Chondrocyte (in vitro differentiated cells): Measurements from ENCODE around the gene GPATCH2. TPM values are rescaled to one million over a fixed set of nuclear protein-coding genes. Genes with fewer than 3 reads are reported as not detected.

Experiments used
- DNase-seq: peaks from one replicate; pipeline ENCODE4 v3.0.0; 2021; ENCODE audit warnings: mixed read lengths, low spot score
- H3K27ac Mint-ChIP-seq: one replicate; pipeline ENCODE4 v1.8.0; 2021; ENCODE audit warnings: mild to moderate bottlenecking, moderate library complexity, mixed read lengths; ENCODE audit not compliant: unreplicated experiment
- H3K27me3 Mint-ChIP-seq: 2 replicates; pipeline ENCODE4 v1.8.0; 2021; ENCODE audit warnings: low read depth, mixed read lengths
- H3K36me3 Mint-ChIP-seq: 2 replicates; pipeline ENCODE4 v1.8.0; 2021; ENCODE audit warnings: low read depth, mixed read lengths
- H3K4me1 Mint-ChIP-seq: 2 replicates; pipeline ENCODE4 v1.8.0; 2021; ENCODE audit warnings: low read depth, mild to moderate bottlenecking, mixed read lengths
- H3K4me3 Mint-ChIP-seq: one replicate; pipeline ENCODE4 v1.8.0; 2021; ENCODE audit warnings: mild to moderate bottlenecking, moderate library complexity, mixed read lengths; ENCODE audit not compliant: unreplicated experiment
- H3K9me3 Mint-ChIP-seq: 2 replicates; pipeline ENCODE4 v1.8.0; 2021; ENCODE audit warnings: low read depth, mixed read lengths
- total RNA-seq: library from RNA; stranded (reverse); gene quantifications from 3 replicates; pipeline ENCODE4 v1.2.1, GENCODE V29; 2021
- TF ChIP-seq, protein P1 (sequence below): fragments of 200-600 bp; sonication (generic); IDR thresholded peaks from 2 replicates; pipeline ENCODE4 v1.5.0; 2021; ENCODE audit warnings: antibody characterized with exemption, mild to moderate bottlenecking, moderate library complexity

GPATCH2 gene
- total RNA-seq, 1 donor from 2014 or later = 10.4 TPM

DNA sequence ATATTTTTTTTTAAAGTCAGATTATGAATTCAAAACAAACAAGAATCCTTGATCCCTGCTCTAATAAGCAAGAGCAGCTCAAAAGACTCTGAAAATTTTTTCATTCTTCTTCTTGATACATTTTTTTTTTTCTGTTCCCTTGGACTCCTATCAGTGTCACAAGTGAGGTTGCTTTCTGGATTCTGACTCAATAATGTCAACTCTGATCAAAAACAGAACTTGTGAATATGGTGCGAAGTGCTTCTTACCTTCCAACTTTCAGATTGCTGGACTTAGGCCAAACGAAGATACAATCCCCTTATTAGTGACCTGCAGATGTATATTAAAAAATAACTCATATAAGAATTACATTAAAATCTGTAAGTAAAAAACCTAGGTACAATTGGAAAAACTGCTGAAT is 136.1 kb downstream of the GPATCH2 start:
- H3K36me3 Mint-ChIP-seq = peaks cover 9% of the 10 kb centered on the region
- no peaks in the 10 kb centered on the region for H3K9me3 Mint-ChIP-seq
- TF ChIP-seq, protein P1, sequence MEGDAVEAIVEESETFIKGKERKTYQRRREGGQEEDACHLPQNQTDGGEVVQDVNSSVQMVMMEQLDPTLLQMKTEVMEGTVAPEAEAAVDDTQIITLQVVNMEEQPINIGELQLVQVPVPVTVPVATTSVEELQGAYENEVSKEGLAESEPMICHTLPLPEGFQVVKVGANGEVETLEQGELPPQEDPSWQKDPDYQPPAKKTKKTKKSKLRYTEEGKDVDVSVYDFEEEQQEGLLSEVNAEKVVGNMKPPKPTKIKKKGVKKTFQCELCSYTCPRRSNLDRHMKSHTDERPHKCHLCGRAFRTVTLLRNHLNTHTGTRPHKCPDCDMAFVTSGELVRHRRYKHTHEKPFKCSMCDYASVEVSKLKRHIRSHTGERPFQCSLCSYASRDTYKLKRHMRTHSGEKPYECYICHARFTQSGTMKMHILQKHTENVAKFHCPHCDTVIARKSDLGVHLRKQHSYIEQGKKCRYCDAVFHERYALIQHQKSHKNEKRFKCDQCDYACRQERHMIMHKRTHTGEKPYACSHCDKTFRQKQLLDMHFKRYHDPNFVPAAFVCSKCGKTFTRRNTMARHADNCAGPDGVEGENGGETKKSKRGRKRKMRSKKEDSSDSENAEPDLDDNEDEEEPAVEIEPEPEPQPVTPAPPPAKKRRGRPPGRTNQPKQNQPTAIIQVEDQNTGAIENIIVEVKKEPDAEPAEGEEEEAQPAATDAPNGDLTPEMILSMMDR = no peak
- no peak for DNase-seq
- H3K4me3 Mint-ChIP-seq = no peak overlapping the region
- H3K27ac Mint-ChIP-seq = no peak overlapping the region
- H3K27me3 Mint-ChIP-seq = no peaks in the 10 kb centered on the region
- no peaks in the 10 kb centered on the region for H3K4me1 Mint-ChIP-seq

DNA sequence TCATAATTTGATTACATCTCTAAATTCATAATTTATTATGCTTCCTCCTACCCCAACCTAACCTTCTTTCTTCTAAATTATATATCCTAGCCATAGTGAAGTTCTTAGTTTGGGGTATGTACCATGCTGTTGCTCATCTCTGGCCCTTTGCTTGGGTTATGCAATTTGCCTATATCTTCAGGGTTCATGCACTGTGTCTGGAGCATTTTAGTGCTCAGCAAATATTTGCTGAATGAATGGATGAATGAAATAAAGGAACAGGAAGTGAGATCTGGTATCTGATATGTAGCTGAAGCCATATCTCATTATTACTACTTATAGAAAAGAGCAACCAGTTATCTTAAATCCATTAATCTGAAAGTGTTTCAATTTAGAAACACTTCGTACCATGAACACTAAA is 137.6 kb downstream of the GPATCH2 start:
- Mint-ChIP-seq H3K9me3 (no peaks in the 10 kb centered on the region), H3K4me1 (no peaks in the 10 kb centered on the region), H3K36me3 (peaks cover 11% of the 10 kb centered on the region), H3K27me3 (no peaks in the 10 kb centered on the region), H3K27ac (no peak overlapping the region), H3K4me3 (no peak overlapping the region)
- DNase-seq = no peak
- TF ChIP-seq, protein P1 = no peak

DNA sequence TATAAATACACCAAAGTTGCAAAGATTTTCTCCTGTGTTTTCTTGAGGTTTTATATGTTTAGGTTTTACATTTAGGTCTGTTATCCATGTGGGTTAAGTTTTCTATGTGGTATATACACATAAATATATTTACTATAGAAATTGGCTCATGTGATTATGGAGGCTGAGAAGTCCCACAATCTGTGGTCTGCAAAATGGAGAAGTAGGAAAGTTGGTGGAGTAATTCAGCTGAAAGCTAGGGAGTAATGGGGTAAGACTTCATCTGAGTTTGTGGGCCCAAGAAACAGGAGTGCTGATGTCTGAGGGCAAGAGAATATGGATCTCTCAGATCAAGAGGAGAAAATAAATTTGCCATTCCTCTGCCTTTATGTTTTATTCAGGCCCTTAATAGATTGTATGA is 146.0 kb downstream of the GPATCH2 start:
- TF ChIP-seq, protein P1 = no peak
- Mint-ChIP-seq H3K9me3 (peaks cover 14% of the 10 kb centered on the region), H3K4me3 (no peak overlapping the region), H3K27me3 (no peaks in the 10 kb centered on the region), H3K36me3 (peaks cover 13% of the 10 kb centered on the region), H3K27ac (no peak overlapping the region), H3K4me1 (peaks cover 9% of the 10 kb centered on the region)
- DNase-seq = no peak

DNA sequence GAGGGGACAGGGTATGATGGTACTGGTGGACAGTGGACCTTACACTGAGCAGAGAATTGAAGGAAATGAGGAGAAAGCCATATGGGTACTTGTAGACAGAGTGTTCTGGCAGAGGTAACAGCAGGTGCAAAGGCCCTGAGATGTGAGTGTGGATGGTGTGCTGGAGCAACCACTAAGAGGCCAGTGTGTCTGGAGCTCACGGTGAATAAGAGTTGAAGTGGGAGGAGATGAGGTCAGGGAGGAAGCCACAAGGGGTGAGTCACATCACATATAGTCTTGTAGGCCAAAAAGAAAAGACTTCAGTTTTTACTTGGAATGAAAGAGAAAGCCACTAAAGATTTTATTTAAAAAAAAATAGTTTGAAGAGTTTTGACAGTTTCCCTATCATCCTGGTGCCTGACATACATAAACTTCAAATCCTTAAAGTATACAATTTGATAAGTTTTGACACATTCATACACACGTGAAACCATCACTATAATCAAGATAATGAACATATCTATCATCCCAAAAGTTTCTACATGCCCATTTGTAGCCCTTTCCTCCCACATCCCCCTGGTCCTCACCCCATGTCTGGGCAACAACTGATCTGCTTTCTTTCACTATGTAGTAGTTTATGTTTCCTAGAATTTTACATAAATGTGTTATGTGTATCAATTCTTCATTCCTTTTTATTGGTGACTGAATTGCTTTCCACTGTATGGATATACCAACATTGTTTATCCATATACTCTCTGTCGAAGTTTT is 148.4 kb downstream of the GPATCH2 start:
- no peak overlapping the region for H3K27ac Mint-ChIP-seq
- H3K4me1 Mint-ChIP-seq = peaks cover 9% of the 10 kb centered on the region
- no peaks in the 10 kb centered on the region for H3K27me3 Mint-ChIP-seq
- TF ChIP-seq, protein P1 = no peak
- DNase-seq = no peak
- peaks cover 19% of the 10 kb centered on the region for H3K36me3 Mint-ChIP-seq
- no peak overlapping the region for H3K4me3 Mint-ChIP-seq
- peaks cover 21% of the 10 kb centered on the region for H3K9me3 Mint-ChIP-seq

DNA sequence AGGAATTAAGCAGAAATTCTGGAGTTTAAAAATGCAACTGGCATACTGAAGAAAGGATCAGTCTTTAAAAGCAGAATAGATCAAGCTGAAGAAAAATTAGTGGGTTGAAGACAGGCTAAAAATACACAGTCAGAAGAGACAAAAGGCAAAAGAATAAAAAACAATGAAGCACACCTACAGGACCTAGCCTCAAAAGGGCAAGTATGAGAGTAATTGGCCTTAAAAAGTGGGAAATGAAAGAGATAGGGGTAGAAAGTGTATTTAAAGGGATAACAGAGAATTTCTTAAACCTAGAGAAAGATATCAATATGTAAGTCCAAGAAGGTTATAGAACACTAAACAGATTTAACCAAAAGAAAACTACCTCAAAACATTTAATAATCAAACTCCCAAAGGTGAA is 152.4 kb downstream of the GPATCH2 start:
- TF ChIP-seq, protein P1 = no peak
- Mint-ChIP-seq H3K27ac (no peak overlapping the region), H3K36me3 (peaks cover 19% of the 10 kb centered on the region), H3K4me3 (no peak overlapping the region), H3K9me3 (peaks cover 21% of the 10 kb centered on the region), H3K27me3 (no peaks in the 10 kb centered on the region), H3K4me1 (peaks cover 9% of the 10 kb centered on the region)
- no peak for DNase-seq
